Measurements from ENCODE around the gene CDK14.

Gene CDK14

GRCh38 chr7:90689260-90689659, 93.1 kb downstream of the CDK14 start:
- no peak for DNase-seq

GRCh38 chr7:90690159-90690858, 94.2 kb downstream of the CDK14 start:
- no peak for DNase-seq

DNA sequence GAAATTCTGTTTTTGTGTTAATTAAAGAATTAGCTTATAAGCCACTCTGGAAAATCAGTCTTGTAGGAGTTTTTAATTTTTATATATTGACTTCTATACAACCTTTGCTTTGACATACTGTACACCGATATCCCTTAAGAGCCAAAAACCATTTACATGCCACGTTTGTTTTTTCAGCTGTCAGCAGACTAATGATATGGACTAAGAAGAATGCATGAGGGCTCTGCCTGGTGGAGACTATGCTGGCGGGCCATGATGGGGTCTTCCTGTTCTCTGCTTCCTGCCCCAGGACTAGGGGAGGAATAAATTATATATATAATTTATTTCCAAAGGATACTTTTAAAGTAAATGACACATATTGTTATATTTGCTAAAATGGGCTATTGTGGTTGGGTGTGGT, 96.3 kb downstream of the CDK14 start:
- peak; percentile 21 for DNase-seq

DNA sequence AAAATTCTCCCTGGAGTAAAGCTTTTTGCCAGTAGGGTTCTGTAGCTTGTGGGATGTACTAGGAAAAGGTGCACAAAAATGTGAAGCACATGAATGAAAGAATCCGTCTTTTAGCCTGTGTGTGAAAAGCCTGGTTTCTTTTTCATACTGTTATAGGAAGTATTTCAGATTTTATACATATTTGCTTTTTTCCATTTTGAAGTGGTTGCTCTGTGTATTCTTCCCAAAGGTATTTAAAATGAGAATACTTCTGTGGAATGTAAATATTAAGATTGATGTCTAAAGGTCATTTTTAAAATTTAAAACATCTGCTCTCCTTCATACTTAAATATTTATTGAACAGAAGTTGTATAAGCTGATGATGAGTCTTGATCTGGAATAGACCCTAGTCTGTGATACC, 96.8 kb downstream of the CDK14 start:
- no peak for DNase-seq

DNA sequence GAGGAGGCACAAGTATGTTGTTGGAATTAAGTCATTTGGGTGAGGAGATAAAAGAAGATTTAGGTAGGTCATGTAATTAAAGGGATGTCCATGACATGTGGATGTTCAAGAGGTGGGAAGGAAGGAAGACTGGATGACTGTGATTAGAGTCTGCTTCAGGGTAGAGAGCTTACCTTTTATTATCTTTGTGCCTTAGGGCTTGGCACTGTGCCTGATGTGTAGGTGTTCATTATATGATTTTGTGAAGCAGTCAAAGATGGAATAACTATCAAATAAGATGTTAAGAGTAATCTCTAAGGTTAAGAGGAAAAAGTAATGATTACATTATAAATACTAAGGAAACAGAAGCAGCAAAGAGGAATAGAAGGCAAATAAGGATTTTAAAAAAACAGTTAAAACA, 97.8 kb downstream of the CDK14 start:
- no peak for DNase-seq

DNA sequence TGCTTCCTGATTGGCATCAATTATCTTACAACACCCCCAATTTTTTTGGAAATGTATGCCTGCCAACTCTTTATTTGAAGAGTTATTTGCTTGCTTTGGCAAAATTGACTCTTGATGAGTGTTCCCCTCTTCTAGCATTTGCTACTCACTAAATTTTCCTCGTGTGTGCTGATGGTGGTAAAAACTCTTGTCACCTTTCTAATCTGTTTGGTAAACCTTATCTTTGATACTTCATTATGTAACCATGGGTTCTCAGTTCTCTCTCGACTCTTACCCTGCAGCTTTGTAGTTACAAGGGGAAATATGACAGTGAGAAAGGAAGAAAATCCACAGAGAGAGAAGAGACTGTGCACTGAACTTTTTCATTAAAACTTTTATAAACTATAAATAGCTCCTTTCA, 102.5 kb downstream of the CDK14 start:
- DNase-seq: no peak

DNA sequence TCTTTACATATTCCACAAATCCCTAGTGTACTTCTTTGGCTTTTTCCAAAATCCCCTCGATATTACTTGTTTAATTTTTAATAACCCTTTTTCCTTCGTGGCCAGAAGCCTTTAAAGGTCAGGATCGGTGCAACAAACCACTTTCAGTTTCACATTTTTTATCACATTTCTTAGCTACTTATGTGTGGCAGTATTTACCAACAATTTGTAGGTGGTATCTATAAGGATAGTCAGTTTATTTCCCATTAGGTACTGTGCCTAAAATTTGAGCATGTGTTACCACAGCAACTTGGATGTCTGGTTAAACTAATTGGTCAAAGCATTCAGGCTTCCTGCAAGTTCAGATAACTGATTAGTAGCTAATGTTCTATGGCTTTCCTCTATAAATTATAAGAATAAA, 104.9 kb downstream of the CDK14 start:
- no peak for DNase-seq

GRCh38 chr7:90701771-90702170, 105.7 kb downstream of the CDK14 start:
- DNase-seq: no peak

- DNase-seq: no peak
Measured at GRCh38 chr7:90705391-90706071, 109.4 kb downstream of the CDK14 start.

- DNase-seq: peak; percentile 78
Measured at GRCh38 chr7:90706072-90706716, 110.1 kb downstream of the CDK14 start.

- DNase-seq: no peak
Measured at GRCh38 chr7:90708841-90709317, 112.8 kb downstream of the CDK14 start.

- no peak for DNase-seq
Measured at GRCh38 chr7:90709501-90710465, 113.7 kb downstream of the CDK14 start.

DNA sequence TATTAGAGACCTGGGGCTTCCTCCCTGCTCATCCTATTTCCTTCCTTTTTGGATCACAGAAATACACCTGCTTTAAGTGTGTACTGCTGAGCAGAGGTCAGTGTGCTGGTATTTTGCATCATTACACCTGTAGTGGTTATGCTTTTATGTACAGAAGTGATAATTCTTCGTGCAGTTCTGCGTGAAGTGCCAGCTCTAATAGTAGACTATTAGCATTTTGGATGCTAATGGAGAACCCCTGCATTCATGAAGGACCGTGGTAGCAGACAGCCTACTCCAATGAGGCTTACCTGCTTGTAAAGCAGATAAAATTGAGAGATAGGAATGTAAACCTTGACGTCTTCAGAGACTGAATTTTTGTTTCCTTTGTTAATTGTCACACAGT, 114.3 kb downstream of the CDK14 start:
- DNase-seq: no peak

GRCh38 chr7:90713628-90714027, 117.5 kb downstream of the CDK14 start:
- DNase-seq: no peak

DNA sequence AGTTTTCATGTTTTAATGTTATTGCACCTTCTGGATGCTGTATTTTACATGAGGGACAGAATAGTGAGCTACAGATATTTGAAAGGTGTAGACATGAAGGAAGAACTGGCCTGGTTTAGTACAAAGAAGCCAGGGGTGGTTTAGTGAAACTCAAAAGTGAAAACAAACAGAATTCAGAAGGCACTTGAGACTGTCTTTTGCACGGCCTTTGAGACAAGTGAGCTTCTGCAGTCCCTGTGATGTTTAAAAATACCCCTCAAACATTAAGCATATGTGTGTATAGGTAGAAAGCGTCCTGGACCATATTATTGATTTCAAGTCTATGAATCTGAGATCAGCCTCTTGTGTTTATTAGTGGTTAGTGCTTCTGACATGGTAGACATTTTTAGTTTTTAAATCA, 118.9 kb downstream of the CDK14 start:
- DNase-seq: no peak

- no peak for DNase-seq
Measured at GRCh38 chr7:90717296-90718060, 121.4 kb downstream of the CDK14 start.

GRCh38 chr7:90719155-90719554, 123.0 kb downstream of the CDK14 start:
- DNase-seq: no peak

DNA sequence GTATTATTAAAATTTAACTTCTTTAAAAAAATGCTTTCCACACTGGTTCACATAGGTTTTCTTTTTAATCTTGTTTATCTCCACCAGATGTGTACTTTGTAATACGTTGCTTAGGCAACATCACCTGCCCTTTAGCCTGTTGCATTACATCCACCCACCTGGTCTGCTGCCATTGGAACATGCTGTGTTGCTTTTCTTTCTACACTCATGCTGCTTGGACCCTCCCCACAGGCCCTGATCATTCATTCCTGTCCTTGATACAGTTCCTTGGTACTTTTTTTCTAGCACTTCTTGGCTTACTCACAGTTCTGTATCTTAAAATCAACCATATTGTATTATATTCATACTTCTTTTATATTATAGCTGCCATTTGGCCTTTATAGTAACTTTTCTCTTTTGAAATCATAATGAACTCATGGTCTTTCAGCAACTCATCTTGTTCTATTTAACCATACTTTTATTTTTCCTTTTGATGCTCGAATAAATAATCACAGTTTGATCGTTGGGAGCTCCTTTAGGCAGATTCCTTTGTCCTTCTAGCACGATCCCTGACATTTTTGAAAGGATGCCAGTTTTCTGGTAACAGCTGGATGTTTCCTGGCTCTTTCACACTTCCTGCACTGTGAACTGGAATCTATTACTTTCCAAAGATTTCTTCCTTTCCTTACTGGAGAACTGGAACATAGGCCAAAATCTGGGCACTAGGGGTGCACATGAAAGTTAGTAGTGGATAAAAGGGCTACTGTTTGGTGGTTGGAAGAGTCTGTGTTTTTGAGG, 125.1 kb downstream of the CDK14 start:
- DNase-seq: no peak

DNA sequence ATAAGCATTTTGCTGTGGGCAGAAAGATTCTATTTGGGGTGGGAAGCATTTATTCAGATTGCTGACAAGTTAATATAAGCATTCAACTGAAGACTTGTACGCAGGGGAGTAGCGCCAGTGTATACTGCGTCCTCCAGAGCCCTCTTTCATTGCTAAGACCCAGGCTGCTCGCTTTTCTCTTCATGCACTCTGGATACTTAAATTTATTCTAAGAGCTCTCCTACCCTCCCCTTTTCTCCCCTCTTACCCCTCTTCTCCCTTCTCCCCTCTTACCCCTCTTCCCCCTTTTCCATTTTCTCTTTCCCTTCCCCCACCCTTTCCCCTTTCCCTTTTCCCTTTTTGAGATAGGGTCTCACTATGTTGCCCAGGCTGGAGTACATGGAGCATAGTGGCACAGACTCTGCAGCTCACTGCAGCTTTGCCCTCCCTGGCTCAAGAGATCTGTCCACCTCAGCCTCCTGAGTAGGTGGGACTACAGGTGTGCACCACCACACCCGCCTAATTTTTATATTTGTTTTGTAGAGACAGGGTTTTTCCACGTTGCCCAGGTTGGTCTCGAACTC, 125.8 kb downstream of the CDK14 start:
- DNase-seq: no peak

- no peak for DNase-seq
Measured at GRCh38 chr7:90723233-90723632, 127.1 kb downstream of the CDK14 start.

DNA sequence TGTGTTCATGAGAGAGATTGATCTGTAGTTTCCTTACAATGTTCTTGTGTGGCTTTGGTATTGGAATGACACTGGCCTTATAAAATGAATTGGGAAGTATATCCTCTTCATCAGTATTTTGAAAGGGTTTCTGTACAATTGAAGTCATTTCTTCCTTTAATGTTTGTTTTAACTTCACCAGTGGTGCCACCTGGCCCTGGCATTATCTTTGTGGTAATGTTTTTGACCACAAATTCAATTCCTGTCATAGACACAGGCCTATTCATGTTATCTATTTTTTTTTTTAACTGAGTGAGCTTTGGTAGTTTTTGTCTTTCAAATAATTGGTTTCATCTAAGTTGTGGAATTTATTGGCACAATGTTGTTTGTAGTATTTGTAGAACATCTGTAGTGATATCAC, 127.7 kb downstream of the CDK14 start:
- DNase-seq: no peak

Measured in SHP77 treated with DMSO at 0.1 percent for 48 hours (cell line).